NCI-H2107 (cell line): ENCODE results near the gene HTR3B.
A peak's percentile ranks its signal among the peaks of the same experiment; 100 is the strongest.
"Not testable (repeated sequence)": the region's sequence is repeated elsewhere in the genome, so short reads cannot be mapped to it uniquely, and the experiment has no call there.

Source experiments
- DNase-seq: peaks from one replicate; lab custom pipeline; 2025; lab: John Stamatoyannopoulos, UW

HTR3B gene, protein sequence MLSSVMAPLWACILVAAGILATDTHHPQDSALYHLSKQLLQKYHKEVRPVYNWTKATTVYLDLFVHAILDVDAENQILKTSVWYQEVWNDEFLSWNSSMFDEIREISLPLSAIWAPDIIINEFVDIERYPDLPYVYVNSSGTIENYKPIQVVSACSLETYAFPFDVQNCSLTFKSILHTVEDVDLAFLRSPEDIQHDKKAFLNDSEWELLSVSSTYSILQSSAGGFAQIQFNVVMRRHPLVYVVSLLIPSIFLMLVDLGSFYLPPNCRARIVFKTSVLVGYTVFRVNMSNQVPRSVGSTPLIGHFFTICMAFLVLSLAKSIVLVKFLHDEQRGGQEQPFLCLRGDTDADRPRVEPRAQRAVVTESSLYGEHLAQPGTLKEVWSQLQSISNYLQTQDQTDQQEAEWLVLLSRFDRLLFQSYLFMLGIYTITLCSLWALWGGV

GRCh38 chr11:113904379-113905101, at the start of gene HTR3B:
TSS of gene HTR3B (plus strand) at chr11:113904796. CDS start at chr11:113904934, 138 bp downstream.
- DNase-seq, result no peak

GRCh38 chr11:113855803-113856202, 48.8 kb upstream of the HTR3B start:
- DNase-seq, result no peak

GRCh38 chr11:113856966-113857759, 47.4 kb upstream of the HTR3B start:
- no peak for DNase-seq

GRCh38 chr11:113859665-113860064, 44.9 kb upstream of the HTR3B start:
- no peak for DNase-seq

- DNase-seq, result no peak
These were observed 42.2 kb upstream of the HTR3B start for GRCh38 chr11:113862435-113862834.

- no peak for DNase-seq
These were observed 40.2 kb upstream of the HTR3B start for GRCh38 chr11:113864410-113864809.

DNA sequence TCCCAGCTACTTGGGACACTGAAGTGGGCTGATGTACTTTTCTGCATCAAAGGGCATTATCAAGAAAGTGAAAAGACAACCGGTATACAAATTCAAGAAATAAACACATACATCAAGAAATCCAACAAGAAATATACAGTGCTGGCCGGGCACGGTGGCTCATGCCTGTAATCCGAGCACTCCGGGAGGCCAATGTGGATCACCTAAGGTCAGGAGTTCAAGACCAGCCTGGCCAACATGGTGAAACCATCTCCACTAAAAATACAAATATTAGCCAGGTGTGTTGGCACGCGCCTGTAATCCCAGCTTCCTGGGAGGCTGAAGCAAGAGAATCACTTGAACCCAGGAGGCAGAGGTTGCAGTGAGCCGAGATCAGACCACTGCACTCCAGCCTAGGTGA, 38.7 kb upstream of the HTR3B start:
- no peak for DNase-seq

DNA sequence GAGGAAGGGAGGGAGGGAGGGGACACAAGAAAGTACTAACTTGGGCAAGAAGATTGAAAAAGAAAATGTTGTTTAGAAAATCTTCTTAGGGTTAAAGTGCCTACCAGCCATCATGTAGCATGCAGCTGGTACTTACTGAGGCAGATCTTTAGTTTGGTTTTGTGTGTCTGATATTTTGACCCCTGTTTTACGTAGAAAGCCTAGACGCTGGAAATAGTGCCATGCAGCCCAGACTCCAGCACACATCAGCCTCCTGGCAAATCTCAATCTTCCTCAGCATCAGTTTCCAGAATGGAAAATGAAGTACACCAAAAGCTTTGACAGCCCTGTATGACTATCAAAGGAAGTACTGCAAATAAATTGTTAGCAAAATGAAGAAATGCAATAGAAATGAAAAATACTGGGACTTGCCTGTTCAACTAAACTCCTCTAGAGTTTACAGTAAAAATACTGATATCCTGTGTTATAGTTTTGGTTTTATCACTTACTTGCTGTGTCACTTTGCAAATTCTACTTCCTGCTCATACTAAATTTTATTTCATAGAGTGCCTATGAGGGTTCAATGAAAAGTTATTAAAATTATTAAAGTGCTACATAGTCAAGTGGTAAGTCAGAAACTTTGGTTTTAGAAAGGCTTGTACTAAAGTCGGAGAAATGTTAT, 36.6 kb upstream of the HTR3B start:
- no peak for DNase-seq

- DNase-seq, result no peak
These were observed 33.3 kb upstream of the HTR3B start for GRCh38 chr11:113871336-113871735.

DNA sequence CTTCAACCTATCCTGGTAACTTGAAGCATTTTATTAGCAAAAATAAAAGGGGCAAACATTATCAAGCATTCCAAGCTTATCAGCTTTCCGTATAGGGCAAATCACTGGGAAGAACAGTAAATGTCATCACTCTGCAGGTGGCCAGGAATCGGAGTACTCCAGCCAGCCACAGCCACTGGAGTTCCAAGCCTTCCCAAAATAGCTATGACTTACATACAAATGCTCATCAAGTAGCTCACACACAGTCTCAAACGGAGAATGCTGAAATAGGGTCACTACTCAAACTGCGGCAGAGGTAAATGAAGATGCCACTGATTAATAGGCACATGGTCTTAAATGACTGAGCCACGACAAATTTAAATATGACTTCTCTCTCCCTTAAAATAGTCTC, 31.4 kb upstream of the HTR3B start:
- DNase-seq, result no peak

DNA sequence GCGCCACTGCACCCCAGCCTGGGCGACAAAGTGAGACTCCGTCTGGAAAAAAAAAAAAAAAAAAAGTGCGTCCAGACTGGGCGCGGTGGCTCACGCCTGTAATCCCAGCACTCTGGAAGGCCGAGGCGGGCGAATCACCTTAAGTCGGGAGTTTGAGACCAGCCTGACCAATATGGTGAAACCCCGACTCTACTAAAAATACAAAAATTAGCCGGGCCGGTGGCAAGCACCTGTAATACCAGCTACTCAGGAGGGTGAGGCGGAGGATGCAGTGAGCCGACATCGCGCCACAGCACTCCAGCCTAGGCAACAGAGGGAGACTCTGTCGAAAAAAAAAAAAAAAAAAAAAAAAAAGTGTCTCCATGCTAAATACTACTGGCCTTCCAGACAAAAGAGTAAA, 30.5 kb upstream of the HTR3B start:
- DNase-seq, result no peak

- DNase-seq, result no peak
These were observed 29.9 kb upstream of the HTR3B start for GRCh38 chr11:113874581-113875233.

- DNase-seq, result peak; percentile 89
These were observed 29.1 kb upstream of the HTR3B start, which contains the start of gene USP28 for GRCh38 chr11:113875234-113876073. TSS of gene USP28 (minus strand) at chr11:113875572. CDS start at chr11:113875501, 71 bp downstream.

DNA sequence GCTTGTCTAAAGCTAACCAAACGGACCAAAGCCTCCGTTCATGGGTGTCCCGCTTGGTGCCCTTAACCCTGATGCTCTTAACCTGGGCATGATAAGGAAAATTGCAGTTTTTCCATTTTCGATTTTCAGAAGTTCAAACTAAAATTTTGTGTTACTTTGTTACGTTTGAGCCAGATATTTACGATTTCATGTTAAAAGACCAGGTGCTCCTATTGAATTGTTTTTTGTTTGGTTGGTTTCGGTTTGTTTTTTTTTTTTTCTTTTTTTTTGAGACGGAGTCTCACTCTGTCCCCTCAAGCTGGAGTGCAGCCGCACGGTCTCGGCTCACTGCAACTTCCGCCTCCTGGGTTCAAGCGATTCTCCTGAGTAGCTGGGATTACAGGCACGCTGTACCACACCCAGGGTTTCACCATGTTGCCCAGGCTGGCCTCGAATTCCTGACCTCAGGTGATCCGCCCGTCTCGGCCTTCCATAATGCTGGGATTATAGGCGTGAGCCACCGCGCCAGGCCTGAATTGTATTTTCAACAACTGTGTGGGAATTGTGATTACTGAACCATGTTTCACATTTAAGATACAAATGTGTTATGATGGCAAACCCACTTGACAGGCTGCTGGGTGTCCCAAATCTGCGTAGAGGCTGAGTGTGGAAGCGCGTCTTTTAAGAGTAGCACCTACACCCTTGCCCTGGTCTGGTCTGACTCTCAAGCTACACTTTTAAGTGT, 28.4 kb upstream of the HTR3B start:
- DNase-seq, result no peak

- DNase-seq, result no peak
These were observed 27.6 kb upstream of the HTR3B start for GRCh38 chr11:113876798-113877669.

DNA sequence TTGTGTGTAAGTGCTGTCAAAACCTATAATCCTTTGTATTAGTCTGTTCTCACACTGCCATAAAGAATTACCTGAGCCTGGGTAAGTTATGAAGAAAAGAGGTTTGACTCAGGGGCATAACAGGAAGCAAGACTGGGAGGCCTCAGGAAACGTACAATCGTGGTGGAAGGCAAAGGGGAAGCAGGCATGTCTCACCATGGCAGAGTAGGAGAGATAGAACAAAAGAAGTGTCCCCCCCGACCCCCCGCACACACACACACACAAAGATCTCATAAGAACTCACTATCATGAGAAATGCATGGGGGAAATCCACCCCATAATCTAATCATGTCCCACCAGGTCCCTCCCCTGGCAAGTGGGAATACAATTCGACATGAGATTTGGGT, 26.9 kb upstream of the HTR3B start:
- no peak for DNase-seq

DNA sequence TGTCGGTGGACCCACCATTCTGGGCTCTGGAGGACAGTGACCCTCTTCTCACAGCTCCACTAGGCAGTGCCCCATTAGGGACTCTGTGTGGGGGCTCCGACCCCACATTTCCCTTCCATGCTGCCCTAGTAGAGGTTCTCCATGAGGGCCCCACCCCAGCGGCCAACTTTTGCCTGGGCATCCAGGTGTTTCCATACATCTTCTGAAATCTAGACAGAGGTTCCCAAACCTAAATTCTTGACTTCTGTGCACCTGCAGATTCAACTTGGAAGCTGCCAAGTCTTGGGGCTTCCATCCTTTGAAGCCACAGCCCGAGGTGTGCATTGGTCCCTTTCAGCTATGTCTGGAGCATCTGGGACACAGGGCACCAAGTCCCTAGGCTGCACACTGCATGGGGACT, 25.1 kb upstream of the HTR3B start:
- DNase-seq, result not testable (repeated sequence)

DNA sequence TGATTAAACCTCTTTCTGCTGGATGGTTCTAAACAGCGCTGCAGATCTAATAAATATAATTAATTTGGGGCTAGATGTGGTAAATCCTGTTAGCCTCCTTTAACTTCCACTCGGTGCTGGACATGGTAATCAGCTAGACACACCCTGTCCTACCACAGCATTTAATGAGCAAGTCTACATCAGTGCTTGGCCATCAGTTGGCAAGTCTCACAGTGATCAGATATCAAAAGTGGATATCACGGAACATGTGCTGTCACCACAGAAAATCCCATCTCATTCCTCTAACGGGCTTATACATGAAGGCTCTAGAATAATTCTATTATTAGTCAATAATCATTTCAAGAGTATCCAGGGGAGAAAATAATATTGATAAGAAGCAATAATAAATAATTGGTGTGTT, 23.6 kb upstream of the HTR3B start:
- no peak for DNase-seq

- no peak for DNase-seq
These were observed 22.7 kb upstream of the HTR3B start for GRCh38 chr11:113881856-113882255.
